Subcutaneous preadipocyte (primary cell): ENCODE results near the gene RNPEPL1. TPM values are rescaled to one million over a fixed set of nuclear protein-coding genes. Genes with fewer than 3 reads are reported as not detected.

Experiments used
- total RNA-seq: library from RNA; depleted of rRNA; stranded (reverse); fragments of >200 nt; gene quantifications from 2 replicates; pipeline ENCODE4 v1.2.3, GENCODE V29; 2012

Gene RNPEPL1, protein sequence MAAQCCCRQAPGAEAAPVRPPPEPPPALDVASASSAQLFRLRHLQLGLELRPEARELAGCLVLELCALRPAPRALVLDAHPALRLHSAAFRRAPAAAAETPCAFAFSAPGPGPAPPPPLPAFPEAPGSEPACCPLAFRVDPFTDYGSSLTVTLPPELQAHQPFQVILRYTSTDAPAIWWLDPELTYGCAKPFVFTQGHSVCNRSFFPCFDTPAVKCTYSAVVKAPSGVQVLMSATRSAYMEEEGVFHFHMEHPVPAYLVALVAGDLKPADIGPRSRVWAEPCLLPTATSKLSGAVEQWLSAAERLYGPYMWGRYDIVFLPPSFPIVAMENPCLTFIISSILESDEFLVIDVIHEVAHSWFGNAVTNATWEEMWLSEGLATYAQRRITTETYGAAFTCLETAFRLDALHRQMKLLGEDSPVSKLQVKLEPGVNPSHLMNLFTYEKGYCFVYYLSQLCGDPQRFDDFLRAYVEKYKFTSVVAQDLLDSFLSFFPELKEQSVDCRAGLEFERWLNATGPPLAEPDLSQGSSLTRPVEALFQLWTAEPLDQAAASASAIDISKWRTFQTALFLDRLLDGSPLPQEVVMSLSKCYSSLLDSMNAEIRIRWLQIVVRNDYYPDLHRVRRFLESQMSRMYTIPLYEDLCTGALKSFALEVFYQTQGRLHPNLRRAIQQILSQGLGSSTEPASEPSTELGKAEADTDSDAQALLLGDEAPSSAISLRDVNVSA
- total RNA-seq = 10.7 and 11.1 TPM in 2 replicates

DNA sequence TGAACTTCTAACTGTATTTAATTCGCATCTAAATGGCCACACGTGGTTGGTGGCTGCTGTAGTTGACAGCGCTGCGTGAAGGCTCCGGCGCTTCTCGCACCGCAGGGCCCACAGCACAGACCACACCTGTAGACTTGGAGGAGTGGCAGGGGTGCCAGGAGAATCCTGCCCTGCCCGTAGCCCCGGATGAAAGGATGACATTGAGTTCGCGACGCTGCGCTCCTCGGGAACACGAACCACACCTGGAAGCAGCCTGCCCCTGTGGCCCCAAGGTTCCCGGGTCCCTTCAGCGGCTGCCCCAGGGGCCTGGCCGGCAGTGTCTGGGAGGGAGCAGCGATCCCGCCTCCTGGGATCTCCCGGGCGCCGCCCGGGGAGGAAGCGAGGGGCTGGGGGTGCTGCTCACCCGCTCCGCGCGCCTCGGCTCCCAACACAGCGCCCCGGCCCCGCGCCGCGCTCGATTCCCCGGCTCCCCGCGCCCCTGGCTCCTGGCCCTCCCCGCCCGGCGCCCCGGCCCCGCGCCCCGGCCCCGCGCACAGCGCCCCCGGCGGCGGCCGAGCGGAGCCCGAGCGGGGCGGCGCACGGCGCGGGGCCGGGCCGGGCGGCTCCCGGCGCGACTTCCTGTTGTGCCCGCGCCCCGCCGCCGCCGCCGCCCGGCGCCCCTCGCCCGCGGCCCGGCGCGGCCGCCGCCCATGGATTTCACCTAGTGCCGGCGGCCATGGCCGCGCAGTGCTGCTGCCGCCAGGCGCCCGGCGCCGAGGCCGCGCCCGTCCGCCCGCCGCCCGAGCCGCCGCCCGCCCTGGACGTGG is at the start of gene RNPEPL1:
RNPEPL1 (plus strand) TSS at position 613 of the 806 bp plus-strand sequence; CDS start at position 716, 103 bp downstream.

GRCh38 chr2:240557808-240558207 is 10.5 kb upstream of the RNPEPL1 start, which contains the start of gene ANKMY1:
TSS of gene ANKMY1 (minus strand) at chr2:240557988. CDS start at chr2:240557335, 653 bp downstream.

GRCh38 chr2:240560084-240560479 is 8.2 kb upstream of the RNPEPL1 start, which contains the start of gene DUSP28:
TSS of gene DUSP28 (plus strand) at chr2:240560357. CDS start at chr2:240560685, 328 bp downstream.

GRCh38 chr2:240586198-240586918 is 18.1 kb downstream of the RNPEPL1 start, which contains the start of gene CAPN10:
TSS of gene CAPN10 (plus strand) at chr2:240586734. CDS start at chr2:240586912, 178 bp downstream.

DNA sequence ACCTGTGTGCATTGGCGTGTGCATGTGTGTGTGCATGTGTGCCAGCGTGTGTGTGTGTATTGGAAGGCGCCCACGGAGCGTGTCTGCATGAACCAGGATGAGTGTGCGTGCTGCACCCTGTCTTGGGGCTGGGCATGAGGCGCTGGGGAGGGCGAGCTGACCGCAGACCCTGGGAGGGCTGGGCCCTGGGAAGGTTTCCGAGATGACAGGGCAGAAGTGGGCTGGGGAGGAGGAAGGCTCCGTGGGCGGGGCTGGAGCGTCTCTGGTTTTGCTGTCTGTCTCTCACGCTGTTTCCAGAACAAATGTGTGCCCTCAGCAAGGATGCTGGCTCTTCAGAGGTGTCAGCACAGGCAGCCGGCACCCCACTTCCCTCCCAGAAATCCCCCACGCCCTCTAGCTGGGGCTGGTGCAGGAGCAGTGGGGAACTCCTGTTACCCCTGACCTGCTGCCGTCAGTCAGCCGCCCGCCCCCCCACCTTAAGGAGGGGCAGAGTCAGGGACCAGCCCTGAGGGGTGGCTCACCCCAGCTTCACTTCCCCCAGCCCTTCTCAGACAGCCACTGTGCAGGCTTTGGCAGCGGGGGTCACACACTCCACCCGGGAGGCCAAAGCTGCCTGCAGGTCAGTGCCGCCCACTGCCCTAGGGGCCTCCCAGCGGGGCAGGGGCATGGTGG is 56.8 kb downstream of the RNPEPL1 start, which contains the start of gene GPR35:
GPR35 (plus strand) TSS at position 531 of the 672 bp plus-strand sequence. CDS start 4,473 bp downstream, outside the sequence.

Other genes starting within 250 kb of the RNPEPL1 start
- gene GPC1, start 132.8 kb upstream of the RNPEPL1 start, total RNA-seq = 87.6 and 88.9 TPM in 2 replicates
- 11.0 and 11.1 TPM in 2 replicates for gene ANKMY1, start 10.5 kb upstream of the RNPEPL1 start, total RNA-seq
- gene DUSP28, start 8.1 kb upstream of the RNPEPL1 start, total RNA-seq = 2.9 and 3.7 TPM in 2 replicates
- gene CAPN10, start 18.2 kb downstream of the RNPEPL1 start, total RNA-seq = 15.8 and 24.2 TPM in 2 replicates
- gene GPR35, start 57.0 kb downstream of the RNPEPL1 start, total RNA-seq = under 0.01 and 0.20 TPM in 2 replicates
- not detected in 2 replicates for gene AQP12B, start 114.4 kb downstream of the RNPEPL1 start, total RNA-seq
- gene AQP12A, start 123.4 kb downstream of the RNPEPL1 start, total RNA-seq = not detected in 2 replicates